Transverse colon (tissue), 4 donors: Measurements from ENCODE around the gene SLC25A13. TPM values are rescaled to one million over a fixed set of nuclear protein-coding genes. Genes with fewer than 3 reads are reported as not detected.

Experiments
- DNase-seq: peaks from one replicate; pipeline ENCODE4 v3.0.0-alpha.2; 2019
- H3K27ac ChIP-seq, 4 donors: fragments of 200-600 bp; sonication (generic); 2 replicates each; pipeline ENCODE4 v1.5.1; 2016 to 2018; ENCODE audit warnings: inconsistent platforms in 4 of 4
- H3K27me3 ChIP-seq: fragments of 200-600 bp; sonication (generic); 2 replicates; pipeline ENCODE4 v1.5.1; 2017; ENCODE audit warnings: inconsistent platforms
- H3K36me3 ChIP-seq, 4 donors: fragments of 200-600 bp; sonication (generic); 2 replicates each; pipeline ENCODE4 v1.5.1; 2017 to 2019; ENCODE audit warnings: inconsistent platforms in 4 of 4
- H3K4me1 ChIP-seq, 4 donors: fragments of 200-600 bp; sonication (generic); 2 replicates each; pipeline ENCODE4 v1.5.1; 2017 to 2020; ENCODE audit warnings: inconsistent platforms in 4 of 4
- H3K4me3 ChIP-seq, 4 donors: fragments of 200-600 bp; sonication (generic); 1 replicate in 1 of 4; 2 replicates in 3 of 4; pipeline versions ENCODE4 v1.5.1 to v1.6.1; 2017 to 2019; ENCODE audit warnings: inconsistent platforms in 4 of 4
- H3K9me3 ChIP-seq, 2 donors: fragments of 200-600 bp; sonication (generic); 2 replicates each; pipeline ENCODE4 v1.5.1; 2017 to 2019; ENCODE audit warnings: inconsistent platforms in 2 of 2
- EP300 ChIP-seq: sonication (generic); formaldehyde crosslinking; IDR thresholded peaks from one replicate; pipeline ENCODE4 v1.6.1; 2017; ENCODE audit warnings: antibody characterized with exemption, low read depth
- POLR2A ChIP-seq: fragments of 450-650 bp; IDR thresholded peaks from one replicate; pipeline ENCODE4 v1.6.1; 2016; ENCODE audit warnings: antibody characterized with exemption, mild to moderate bottlenecking, moderate library complexity
- POLR2AphosphoS5 ChIP-seq, 3 donors: sonication (generic); formaldehyde crosslinking; IDR thresholded peaks; one replicate each; pipeline ENCODE4 v1.6.1; 2016; ENCODE audit warnings: antibody characterized with exemption in 3 of 3
- WGBS, 2 donors: methylation state at CpG; one replicate each; pipeline ENCODE4 v1.1.5; 2018; ENCODE audit warnings: low coverage in 1 of 2; 5-methylcytosine and 5-hydroxymethylcytosine counted together
- in situ Hi-C, 4 donors: fragments of 200-750 bp; cut with MboI; loops; one replicate each; pipeline versions ENCODE4 v1.15.0 to v1.15.1; 2017; ENCODE audit warnings: low sequenced_read_pairs in 3 of 4, low pct_ligation_motif_present in 1 of 4, low pct_unique_long_range_greater_than_20kb in 1 of 4
- intact Hi-C: fragments of 100-400 bp; cut with DNase I; formaldehyde crosslinking; loops from one replicate; pipeline ENCODE4 v1.15.1; 2023; ENCODE audit warnings: low total_unique reads
- total RNA-seq, 4 donors: library from RNA; depleted of rRNA; stranded (reverse); fragments of >200 nt; gene quantifications; one replicate each; pipeline ENCODE4 v1.1.0, GENCODE V29; 2016
- TF ChIP-seq, protein P1 (sequence below), 5 experiments: fragments of 200-600 bp in 3 of 5; fragments of 450-650 bp in 2 of 5; sonication (generic) in 3 of 5; IDR thresholded peaks; 1 replicate in 2 of 5; 2 replicates in 3 of 5; pipeline ENCODE4 v1.5.1; 2016 to 2017; ENCODE audit warnings: antibody characterized with exemption in 5 of 5, inconsistent platforms in 3 of 5, mild to moderate bottlenecking in 2 of 5, moderate library complexity in 1 of 5

Gene SLC25A13
- total RNA-seq, 4 donors from 2014 or later = 7.8 to 68.9 (median 59.6) TPM

DNA sequence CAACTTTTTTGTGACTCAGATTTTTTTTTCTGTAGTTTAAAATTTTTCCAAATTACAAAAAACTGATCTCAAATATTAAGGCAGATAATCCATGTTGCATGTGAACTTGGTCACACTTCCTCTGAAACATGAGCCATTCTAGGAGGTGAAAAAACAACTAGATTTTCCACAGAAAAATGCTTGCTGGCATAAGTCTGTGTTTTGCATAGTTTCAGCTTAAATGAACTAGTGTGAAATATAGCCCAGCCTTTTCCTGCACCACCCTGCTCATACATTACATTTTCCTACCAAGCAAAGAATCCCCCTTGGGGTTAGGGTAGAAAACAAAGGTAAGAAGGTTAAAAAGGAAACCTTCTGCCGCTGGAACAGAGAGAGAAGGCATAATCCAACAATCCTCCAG, 48.2 kb downstream of the SLC25A13 start:
- Histone ChIP-seq H3K27me3 (no peaks in the 10 kb centered on the region), H3K4me1 (no peaks in the 10 kb centered on the region), H3K36me3 (peaks cover 0 to 13% (median 5%) of the 10 kb centered on the region in 4 donors), H3K9me3 (no peaks in the 10 kb centered on the region), H3K4me3 (no peak overlapping the region), H3K27ac (no peak overlapping the region)
- TF ChIP-seq, protein P1, sequence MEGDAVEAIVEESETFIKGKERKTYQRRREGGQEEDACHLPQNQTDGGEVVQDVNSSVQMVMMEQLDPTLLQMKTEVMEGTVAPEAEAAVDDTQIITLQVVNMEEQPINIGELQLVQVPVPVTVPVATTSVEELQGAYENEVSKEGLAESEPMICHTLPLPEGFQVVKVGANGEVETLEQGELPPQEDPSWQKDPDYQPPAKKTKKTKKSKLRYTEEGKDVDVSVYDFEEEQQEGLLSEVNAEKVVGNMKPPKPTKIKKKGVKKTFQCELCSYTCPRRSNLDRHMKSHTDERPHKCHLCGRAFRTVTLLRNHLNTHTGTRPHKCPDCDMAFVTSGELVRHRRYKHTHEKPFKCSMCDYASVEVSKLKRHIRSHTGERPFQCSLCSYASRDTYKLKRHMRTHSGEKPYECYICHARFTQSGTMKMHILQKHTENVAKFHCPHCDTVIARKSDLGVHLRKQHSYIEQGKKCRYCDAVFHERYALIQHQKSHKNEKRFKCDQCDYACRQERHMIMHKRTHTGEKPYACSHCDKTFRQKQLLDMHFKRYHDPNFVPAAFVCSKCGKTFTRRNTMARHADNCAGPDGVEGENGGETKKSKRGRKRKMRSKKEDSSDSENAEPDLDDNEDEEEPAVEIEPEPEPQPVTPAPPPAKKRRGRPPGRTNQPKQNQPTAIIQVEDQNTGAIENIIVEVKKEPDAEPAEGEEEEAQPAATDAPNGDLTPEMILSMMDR (IDR thresholded peaks at IDR 0.05) = no peak
- TF ChIP-seq POLR2A (no peak), EP300 (no peak), POLR2AphosphoS5 (IDR thresholded peaks at IDR 0.05) (no peak)
- intact Hi-C loops (no loop called here), in situ Hi-C loops (no loop called here)
- no peak for DNase-seq
- WGBS, 2 donors = 89 to 100% methylated on average over 1 of the region's 1 CpG

DNA sequence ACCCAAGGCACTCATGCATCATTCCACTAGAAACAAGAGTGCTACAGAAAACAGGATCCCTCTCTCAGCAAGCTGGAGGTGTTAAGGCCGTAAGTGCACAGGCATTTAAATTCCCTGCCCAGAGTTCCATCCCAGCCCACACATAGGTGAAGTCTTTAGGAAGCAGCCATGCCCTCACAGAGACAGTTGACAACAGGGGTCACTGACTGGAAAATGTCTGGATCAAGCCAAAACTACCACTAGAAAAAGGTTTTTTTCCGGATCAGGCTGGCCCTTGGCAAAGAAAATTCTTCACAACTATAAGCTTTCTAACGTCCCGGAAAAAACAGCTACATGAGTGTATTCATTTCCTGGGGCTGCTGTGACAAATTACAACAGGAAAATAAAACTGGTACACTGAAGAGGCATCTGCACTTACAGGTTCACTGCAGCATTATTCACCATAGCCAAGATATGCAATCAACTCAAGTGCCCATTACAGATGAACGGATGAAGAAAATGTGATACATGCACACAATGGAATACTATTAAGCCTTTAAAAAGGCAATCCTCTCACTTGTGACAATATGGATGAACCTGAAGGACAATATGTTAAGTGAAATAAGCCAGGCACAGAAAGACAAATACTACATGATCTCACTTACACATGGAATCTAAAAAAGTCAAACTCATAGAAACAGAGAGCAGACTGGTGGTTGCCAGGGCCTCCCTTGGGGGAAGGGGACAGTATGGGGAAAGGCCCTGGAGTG, 52.5 kb downstream of the SLC25A13 start:
- TF ChIP-seq POLR2A = no peak
- no peak for TF ChIP-seq EP300
- TF ChIP-seq, protein P1 (IDR thresholded peaks at IDR 0.05) = no peak
- TF ChIP-seq POLR2AphosphoS5 (IDR thresholded peaks at IDR 0.05) = no peak
- no peak for DNase-seq
- Histone ChIP-seq H3K27me3 (no peaks in the 10 kb centered on the region), H3K9me3 (no peaks in the 10 kb centered on the region), H3K36me3 (peaks cover 0 to 3% (median 0%) of the 10 kb centered on the region in 4 donors), H3K4me1 (no peaks in the 10 kb centered on the region), H3K27ac (no peak overlapping the region), H3K4me3 (no peak overlapping the region)
- WGBS, 2 donors = 90 to 100% methylated on average over 1 to 5 of the region's 5 CpGs
- in situ Hi-C loops (no loop called here), intact Hi-C loops (no loop called here)

DNA sequence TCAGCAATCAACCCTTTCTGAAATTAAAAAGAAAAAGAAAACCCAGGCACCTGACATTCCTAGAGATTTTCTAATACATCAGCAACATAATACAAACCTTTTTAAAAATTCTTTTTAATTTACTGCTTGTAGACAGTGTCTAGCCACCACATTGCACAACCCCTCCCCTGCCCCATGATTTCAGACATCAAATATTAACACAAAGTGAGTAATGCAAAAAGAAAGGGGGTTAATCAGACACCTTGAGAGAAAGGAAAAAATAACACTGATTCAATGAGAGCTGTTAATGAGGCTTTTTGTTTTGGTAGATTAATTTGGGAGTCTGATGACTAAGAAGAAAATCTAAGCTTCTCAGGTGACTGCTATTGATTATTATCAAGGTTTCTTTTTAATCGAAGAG, 55.3 kb downstream of the SLC25A13 start:
- 100% methylated on average over 1 of the region's 1 CpG for WGBS, 2 donors
- H3K9me3 ChIP-seq = no peaks in the 10 kb centered on the region
- no peaks in the 10 kb centered on the region for H3K4me1 ChIP-seq
- H3K27ac ChIP-seq = no peak overlapping the region
- TF ChIP-seq POLR2A = no peak
- no peak for TF ChIP-seq POLR2AphosphoS5 (IDR thresholded peaks at IDR 0.05)
- TF ChIP-seq, protein P1 (IDR thresholded peaks at IDR 0.05) = no peak
- TF ChIP-seq EP300 = no peak
- no peak overlapping the region for H3K4me3 ChIP-seq
- in situ Hi-C loops (no loop called here), intact Hi-C loops (no loop called here)
- H3K36me3 ChIP-seq = peaks cover 0 to 3% (median 0%) of the 10 kb centered on the region in 4 donors
- no peak for DNase-seq
- H3K27me3 ChIP-seq = no peaks in the 10 kb centered on the region

DNA sequence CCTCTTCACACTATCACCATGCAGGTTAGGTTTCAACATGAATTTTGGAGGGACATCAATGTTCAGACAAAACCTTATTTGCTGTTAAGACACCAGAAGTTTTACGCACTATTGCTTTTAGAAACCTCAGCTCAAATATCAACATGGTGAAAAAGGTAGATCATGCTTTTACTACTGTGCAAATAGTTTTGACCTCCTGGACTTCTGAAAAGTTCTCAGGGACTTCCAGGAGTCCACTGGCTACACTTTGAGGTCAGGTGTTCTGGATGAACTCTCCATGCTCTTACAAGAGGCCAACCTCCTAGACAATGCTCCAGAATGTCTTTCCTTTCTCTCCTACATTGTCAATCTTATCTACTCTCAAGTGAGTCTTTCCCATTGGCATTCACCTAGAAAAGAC, 55.9 kb downstream of the SLC25A13 start:
- no peaks in the 10 kb centered on the region for H3K27me3 ChIP-seq
- no peak overlapping the region for H3K4me3 ChIP-seq
- no peak for DNase-seq
- WGBS, 2 donors = 96% methylated on average over 1 of the region's 1 CpG; no CpG with 5 or more reads in 1 of the 2 donors
- intact Hi-C loops (no loop called here), in situ Hi-C loops (no loop called here)
- no peaks in the 10 kb centered on the region for H3K4me1 ChIP-seq
- no peak overlapping the region for H3K27ac ChIP-seq
- TF ChIP-seq POLR2AphosphoS5 (IDR thresholded peaks at IDR 0.05) (no peak), EP300 (no peak), POLR2A (no peak)
- TF ChIP-seq, protein P1 (IDR thresholded peaks at IDR 0.05) = no peak
- no peaks in the 10 kb centered on the region for H3K9me3 ChIP-seq
- peaks cover 0 to 3% (median 0%) of the 10 kb centered on the region in 4 donors for H3K36me3 ChIP-seq
